ENCODE measurements around the gene DDX3X.
A peak's percentile ranks its signal among the peaks of the same experiment; 100 is the strongest.

DDX3X gene

DNA sequence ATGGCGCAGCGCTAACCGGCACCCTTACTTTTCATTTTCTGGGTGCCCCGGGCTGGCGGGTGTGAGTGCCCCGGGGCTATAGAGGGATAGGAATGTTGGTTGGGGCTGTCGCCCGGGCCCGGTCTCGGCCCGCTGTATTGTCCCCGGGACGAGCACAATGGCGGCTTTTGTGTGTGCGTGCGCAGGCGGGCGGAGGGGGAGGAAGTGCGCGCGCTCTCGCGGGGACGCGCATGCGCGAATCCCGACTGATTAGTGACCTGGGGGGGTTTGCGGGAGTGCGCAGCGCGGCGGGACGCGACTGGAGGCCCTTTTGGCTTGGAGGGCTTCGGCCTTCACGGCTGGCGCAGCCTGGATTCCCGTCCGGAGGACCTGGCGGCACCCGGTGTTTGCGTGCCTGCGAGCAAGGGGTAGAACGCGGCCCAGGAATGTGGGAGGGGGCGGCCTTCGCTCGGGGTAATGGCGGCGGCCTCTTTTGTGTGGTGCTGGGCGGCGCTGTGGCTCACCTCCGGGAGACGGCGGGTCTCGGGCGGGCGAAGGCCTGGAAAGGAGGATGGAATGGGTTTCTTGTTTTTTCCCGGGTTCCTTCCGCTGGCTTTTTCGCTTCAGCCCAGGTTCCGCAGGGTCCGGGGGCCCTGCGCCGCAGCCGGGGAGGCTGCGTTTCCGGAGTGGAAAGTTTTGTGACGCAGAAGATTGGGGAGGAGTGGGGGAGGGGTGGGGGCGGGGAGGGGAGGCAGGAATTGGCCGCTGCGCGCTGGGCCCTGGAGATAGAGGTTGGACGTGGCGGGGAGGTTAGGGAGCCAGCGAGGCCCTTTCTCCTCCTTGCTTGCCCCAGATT, 618 bp downstream of the DDX3X start (continued):
- TF ChIP-seq, protein P1, sequence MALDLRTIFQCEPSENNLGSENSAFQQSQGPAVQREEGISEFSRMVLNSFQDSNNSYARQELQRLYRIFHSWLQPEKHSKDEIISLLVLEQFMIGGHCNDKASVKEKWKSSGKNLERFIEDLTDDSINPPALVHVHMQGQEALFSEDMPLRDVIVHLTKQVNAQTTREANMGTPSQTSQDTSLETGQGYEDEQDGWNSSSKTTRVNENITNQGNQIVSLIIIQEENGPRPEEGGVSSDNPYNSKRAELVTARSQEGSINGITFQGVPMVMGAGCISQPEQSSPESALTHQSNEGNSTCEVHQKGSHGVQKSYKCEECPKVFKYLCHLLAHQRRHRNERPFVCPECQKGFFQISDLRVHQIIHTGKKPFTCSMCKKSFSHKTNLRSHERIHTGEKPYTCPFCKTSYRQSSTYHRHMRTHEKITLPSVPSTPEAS (tag by site-specific recombination; IDR thresholded peaks at IDR 0.05), result no peak
- TF ChIP-seq MEIS1 (CRISPR knock-in tag; IDR thresholded peaks at IDR 0.05; ENCODE audit: borderline replicate concordance), result no peak
- no peak for TF ChIP-seq ZNF791 (tag by site-specific recombination; IDR thresholded peaks at IDR 0.05)
- no peak for TF ChIP-seq ZNF133 (tag by site-specific recombination; IDR thresholded peaks at IDR 0.05)
- TF ChIP-seq ZNF654 (tag by site-specific recombination; IDR thresholded peaks at IDR 0.05; ENCODE audit: low read depth), result no peak
- TF ChIP-seq, protein P2, sequence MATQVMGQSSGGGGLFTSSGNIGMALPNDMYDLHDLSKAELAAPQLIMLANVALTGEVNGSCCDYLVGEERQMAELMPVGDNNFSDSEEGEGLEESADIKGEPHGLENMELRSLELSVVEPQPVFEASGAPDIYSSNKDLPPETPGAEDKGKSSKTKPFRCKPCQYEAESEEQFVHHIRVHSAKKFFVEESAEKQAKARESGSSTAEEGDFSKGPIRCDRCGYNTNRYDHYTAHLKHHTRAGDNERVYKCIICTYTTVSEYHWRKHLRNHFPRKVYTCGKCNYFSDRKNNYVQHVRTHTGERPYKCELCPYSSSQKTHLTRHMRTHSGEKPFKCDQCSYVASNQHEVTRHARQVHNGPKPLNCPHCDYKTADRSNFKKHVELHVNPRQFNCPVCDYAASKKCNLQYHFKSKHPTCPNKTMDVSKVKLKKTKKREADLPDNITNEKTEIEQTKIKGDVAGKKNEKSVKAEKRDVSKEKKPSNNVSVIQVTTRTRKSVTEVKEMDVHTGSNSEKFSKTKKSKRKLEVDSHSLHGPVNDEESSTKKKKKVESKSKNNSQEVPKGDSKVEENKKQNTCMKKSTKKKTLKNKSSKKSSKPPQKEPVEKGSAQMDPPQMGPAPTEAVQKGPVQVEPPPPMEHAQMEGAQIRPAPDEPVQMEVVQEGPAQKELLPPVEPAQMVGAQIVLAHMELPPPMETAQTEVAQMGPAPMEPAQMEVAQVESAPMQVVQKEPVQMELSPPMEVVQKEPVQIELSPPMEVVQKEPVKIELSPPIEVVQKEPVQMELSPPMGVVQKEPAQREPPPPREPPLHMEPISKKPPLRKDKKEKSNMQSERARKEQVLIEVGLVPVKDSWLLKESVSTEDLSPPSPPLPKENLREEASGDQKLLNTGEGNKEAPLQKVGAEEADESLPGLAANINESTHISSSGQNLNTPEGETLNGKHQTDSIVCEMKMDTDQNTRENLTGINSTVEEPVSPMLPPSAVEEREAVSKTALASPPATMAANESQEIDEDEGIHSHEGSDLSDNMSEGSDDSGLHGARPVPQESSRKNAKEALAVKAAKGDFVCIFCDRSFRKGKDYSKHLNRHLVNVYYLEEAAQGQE (tag by site-specific recombination; IDR thresholded peaks at IDR 0.05), result no peak
- no peak for TF ChIP-seq ZFP3 (tag by site-specific recombination; IDR thresholded peaks at IDR 0.05; ENCODE audit: low read depth)
- TF ChIP-seq KLF10 (tag by site-specific recombination; IDR thresholded peaks at IDR 0.05), result no peak
- no peak for TF ChIP-seq ZNF175 (tag by site-specific recombination; IDR thresholded peaks at IDR 0.05)
- TF ChIP-seq SALL2 (tag by site-specific recombination; IDR thresholded peaks at IDR 0.05; ENCODE audit: borderline replicate concordance), result no peak
- TF ChIP-seq ZNF19 (tag by site-specific recombination; IDR thresholded peaks at IDR 0.05; ENCODE audit: low read depth), result no peak
- peak; percentile 48; the same call in 1 of the 2 replicates for TF ChIP-seq ZNF394 (tag by site-specific recombination; IDR thresholded peaks at IDR 0.05; ENCODE audit: borderline replicate concordance)
- TF ChIP-seq ZNF112 (tag by site-specific recombination; IDR thresholded peaks at IDR 0.05), result no peak
- TF ChIP-seq ZNF624 (tag by site-specific recombination; IDR thresholded peaks at IDR 0.05), result no peak
- TF ChIP-seq, protein P3, sequence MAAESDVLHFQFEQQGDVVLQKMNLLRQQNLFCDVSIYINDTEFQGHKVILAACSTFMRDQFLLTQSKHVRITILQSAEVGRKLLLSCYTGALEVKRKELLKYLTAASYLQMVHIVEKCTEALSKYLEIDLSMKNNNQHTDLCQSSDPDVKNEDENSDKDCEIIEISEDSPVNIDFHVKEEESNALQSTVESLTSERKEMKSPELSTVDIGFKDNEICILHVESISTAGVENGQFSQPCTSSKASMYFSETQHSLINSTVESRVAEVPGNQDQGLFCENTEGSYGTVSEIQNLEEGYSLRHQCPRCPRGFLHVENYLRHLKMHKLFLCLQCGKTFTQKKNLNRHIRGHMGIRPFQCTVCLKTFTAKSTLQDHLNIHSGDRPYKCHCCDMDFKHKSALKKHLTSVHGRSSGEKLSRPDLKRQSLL (tag by site-specific recombination; IDR thresholded peaks at IDR 0.05), result no peak
- peak; percentile 70; the same call in 1 of the 2 replicates for TF ChIP-seq ZNF10 (tag by site-specific recombination; IDR thresholded peaks at IDR 0.05)
- TF ChIP-seq ZNF707 (tag by site-specific recombination; IDR thresholded peaks at IDR 0.05), result no peak
- 0 out of 2 replicates have a peak, but pooled peaks have one; percentile 85 for TF ChIP-seq HOXC10 (CRISPR knock-in tag; IDR thresholded peaks at IDR 0.05)
- TF ChIP-seq REPIN1 (tag by site-specific recombination; IDR thresholded peaks at IDR 0.05; ENCODE audit: low read depth), result no peak
- peak; percentile 77 for TF ChIP-seq ZSCAN30 (tag by site-specific recombination; IDR thresholded peaks at IDR 0.05)
- TF ChIP-seq, protein P4, sequence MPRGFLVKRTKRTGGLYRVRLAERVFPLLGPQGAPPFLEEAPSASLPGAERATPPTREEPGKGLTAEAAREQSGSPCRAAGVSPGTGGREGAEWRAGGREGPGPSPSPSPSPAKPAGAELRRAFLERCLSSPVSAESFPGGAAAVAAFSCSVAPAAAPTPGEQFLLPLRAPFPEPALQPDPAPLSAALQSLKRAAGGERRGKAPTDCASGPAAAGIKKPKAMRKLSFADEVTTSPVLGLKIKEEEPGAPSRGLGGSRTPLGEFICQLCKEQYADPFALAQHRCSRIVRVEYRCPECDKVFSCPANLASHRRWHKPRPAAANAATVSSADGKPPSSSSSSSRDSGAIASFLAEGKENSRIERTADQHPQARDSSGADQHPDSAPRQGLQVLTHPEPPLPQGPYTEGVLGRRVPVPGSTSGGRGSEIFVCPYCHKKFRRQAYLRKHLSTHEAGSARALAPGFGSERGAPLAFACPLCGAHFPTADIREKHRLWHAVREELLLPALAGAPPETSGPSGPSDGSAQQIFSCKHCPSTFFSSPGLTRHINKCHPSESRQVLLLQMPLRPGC (tag by site-specific recombination; IDR thresholded peaks at IDR 0.05), result peak; percentile 62; the same call in 1 of the 2 replicates
- TF ChIP-seq, protein P5, sequence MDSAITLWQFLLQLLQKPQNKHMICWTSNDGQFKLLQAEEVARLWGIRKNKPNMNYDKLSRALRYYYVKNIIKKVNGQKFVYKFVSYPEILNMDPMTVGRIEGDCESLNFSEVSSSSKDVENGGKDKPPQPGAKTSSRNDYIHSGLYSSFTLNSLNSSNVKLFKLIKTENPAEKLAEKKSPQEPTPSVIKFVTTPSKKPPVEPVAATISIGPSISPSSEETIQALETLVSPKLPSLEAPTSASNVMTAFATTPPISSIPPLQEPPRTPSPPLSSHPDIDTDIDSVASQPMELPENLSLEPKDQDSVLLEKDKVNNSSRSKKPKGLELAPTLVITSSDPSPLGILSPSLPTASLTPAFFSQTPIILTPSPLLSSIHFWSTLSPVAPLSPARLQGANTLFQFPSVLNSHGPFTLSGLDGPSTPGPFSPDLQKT (IDR thresholded peaks at IDR 0.05; ENCODE audit: borderline replicate concordance, low read depth, low read length), result no peak
- no peak for TF ChIP-seq ZNF777 (tag by site-specific recombination; IDR thresholded peaks at IDR 0.05; ENCODE audit: borderline replicate concordance)
- no peak for TF ChIP-seq ZNF664 (tag by site-specific recombination; IDR thresholded peaks at IDR 0.05)
- no peak for TF ChIP-seq ZNF677 (tag by site-specific recombination; IDR thresholded peaks at IDR 0.05)
- TF ChIP-seq ZNF670 (tag by site-specific recombination; IDR thresholded peaks at IDR 0.05; ENCODE audit: low read depth), result no peak
- TF ChIP-seq ZNF341 (tag by site-specific recombination; IDR thresholded peaks at IDR 0.05; ENCODE audit: low read depth), result peak; percentile 82
- TF ChIP-seq KLF1 (tag by site-specific recombination; IDR thresholded peaks at IDR 0.05), result peak; percentile 27; the same call in 1 of the 2 replicates
- no peak for TF ChIP-seq ZSCAN23 (tag by site-specific recombination; IDR thresholded peaks at IDR 0.05)
- no peak for TF ChIP-seq ZNF302 (tag by site-specific recombination; IDR thresholded peaks at IDR 0.05; ENCODE audit: low read depth)

Measured in HEK293 (cell line).